PC-3 (cell line): ENCODE results near the gene HHATL. TPM values are rescaled to one million over a fixed set of nuclear protein-coding genes. Genes with fewer than 3 reads are reported as not detected.

Source experiments
- ATAC-seq: fragments of 200-7000 bp; cut with Tn5 transposase; 2 replicates; pipeline ENCODE4 v1.9.1; 2020; ENCODE audit warnings: mild to moderate bottlenecking, moderate library complexity
- BruUV-seq: library from RNA; stranded (reverse); fragments of 400-500 nt; replicated peaks from 2 replicates; lab custom pipeline; 2021; lab: Mats Ljungman, UMichigan
- CTCF ChIA-PET: fragments of 300-600 bp; sonication (Branson Sonifier 250); formaldehyde crosslinking; loops from one replicate; lab custom pipeline; 2022; ENCODE audit warnings: antibody characterized with exemption; lab: Charles Lee
- POLR2A ChIA-PET: fragments of 300-600 bp; sonication (Branson Sonifier 250); formaldehyde crosslinking; loops from one replicate; lab custom pipeline; 2022; ENCODE audit warnings: antibody characterized with exemption; ENCODE audit not compliant: unreplicated experiment; lab: Charles Lee
- DNase-seq: peaks from one replicate; pipeline ENCODE4 v3.0.0-alpha.2; 2015
- H2AFZ ChIP-seq: fragments of 300-600 bp; sonication (generic); 2 replicates; pipeline ENCODE4 v1.6.0; 2016; ENCODE audit warnings: antibody characterized with exemption, low read length
- H3F3A ChIP-seq: fragments of 300-600 bp; sonication (generic); one replicate; pipeline ENCODE4 v1.6.0; 2017; ENCODE audit warnings: antibody characterized with exemption, low read length, control low read depth, mild to moderate bottlenecking; ENCODE audit not compliant: unreplicated experiment
- H3K27ac ChIP-seq: fragments of 300-600 bp; sonication (generic); 2 replicates; pipeline ENCODE4 v1.5.1; 2016; ENCODE audit warnings: mild to moderate bottlenecking, low read length
- H3K27me3 ChIP-seq: fragments of 300-600 bp; sonication (generic); 2 replicates; pipeline ENCODE4 v1.6.1; 2016; ENCODE audit warnings: low read length, mixed read lengths
- H3K36me3 ChIP-seq: fragments of 300-600 bp; sonication (generic); 2 replicates; pipeline ENCODE4 v1.6.1; 2016; ENCODE audit warnings: low read depth, mixed run types, low read length, mixed read lengths
- H3K4me1 ChIP-seq: fragments of 300-600 bp; sonication (generic); 2 replicates; pipeline ENCODE4 v1.5.1; 2016; ENCODE audit warnings: low read length; ENCODE audit not compliant: insufficient read depth
- H3K4me2 ChIP-seq: fragments of 300-600 bp; sonication (generic); 2 replicates; pipeline ENCODE4 v1.6.0; 2016; ENCODE audit warnings: low read length
- H3K4me3 ChIP-seq: fragments of 300-600 bp; sonication (generic); 2 replicates; pipeline ENCODE4 v1.5.1; 2016; ENCODE audit warnings: mild to moderate bottlenecking, low read length, mixed read lengths
- H3K79me2 ChIP-seq: fragments of 300-600 bp; sonication (generic); 2 replicates; pipeline ENCODE4 v1.6.1; 2017; ENCODE audit warnings: low read length, mixed read lengths
- H3K9ac ChIP-seq: fragments of 300-600 bp; sonication (generic); 2 replicates; pipeline ENCODE4 v1.6.0; 2016; ENCODE audit warnings: mild to moderate bottlenecking, low read length
- H3K9me2 ChIP-seq: fragments of 300-600 bp; sonication (generic); replicated peaks from 2 replicates; pipeline ENCODE4 v1.6.1; 2016; ENCODE audit warnings: mixed run types, low read length, mixed read lengths
- H3K9me3 ChIP-seq: fragments of 300-600 bp; sonication (generic); 2 replicates; pipeline ENCODE4 v1.6.1; 2016; ENCODE audit warnings: low read length, mixed read lengths
- H4K20me1 ChIP-seq: fragments of 300-600 bp; sonication (generic); 2 replicates; pipeline ENCODE4 v1.6.1; 2016; ENCODE audit warnings: low read length, mixed read lengths
- CTCF ChIP-seq: fragments of 300-600 bp; sonication (generic); conservative IDR thresholded peaks from 2 replicates; pipeline ENCODE4 v1.5.1; 2017; ENCODE audit warnings: antibody characterized with exemption, low read depth, mild to moderate bottlenecking, low read length
- EZH2 ChIP-seq: fragments of 300-600 bp; sonication (generic); IDR thresholded peaks from one replicate; pipeline ENCODE4 v1.6.1; 2017; ENCODE audit warnings: antibody characterized with exemption, mild to moderate bottlenecking, low read length; ENCODE audit not compliant: unreplicated experiment
- EZH2phosphoT487 ChIP-seq: fragments of 300-600 bp; sonication (generic); IDR thresholded peaks from 2 replicates; pipeline ENCODE4 v1.6.1; 2018; ENCODE audit warnings: mild to moderate bottlenecking, antibody characterized with exemption, low read length, borderline replicate concordance
- intact Hi-C: fragments of 100-400 bp; cut with micrococcal nuclease; formaldehyde crosslinking; loops from 2 replicates; pipeline ENCODE4 v1.9.0; 2023
- total RNA-seq: library from RNA; depleted of rRNA; stranded (reverse); fragments of >200 nt; gene quantifications from 2 replicates; pipeline ENCODE4 v1.2.3, GENCODE V29; 2014

The HHATL gene
- total RNA-seq, 1 experiment from 2014 or later, result not detected

- no peak overlapping the region for H3K4me3 ChIP-seq
- POLR2A ChIA-PET, result no interaction called here
- H3K9ac ChIP-seq, result no peak overlapping the region
- H3K79me2 ChIP-seq, result no peaks in the 10 kb centered on the region
- intact Hi-C loops, result no loop called here
- TF ChIP-seq EZH2phosphoT487 (no peak), CTCF (no peak)
- no peaks in the 10 kb centered on the region for H3F3A ChIP-seq
- no peaks in the 10 kb centered on the region for H3K9me2 ChIP-seq
- no peaks in the 10 kb centered on the region for H3K27me3 ChIP-seq
- no peaks in the 10 kb centered on the region for H4K20me1 ChIP-seq
- no peak for ATAC-seq
- no peak for DNase-seq
- no peaks in the 10 kb centered on the region for H3K36me3 ChIP-seq
- H3K27ac ChIP-seq, result no peak overlapping the region
- CTCF ChIA-PET, result no interaction called here
- no peak overlapping the region for H3K4me2 ChIP-seq
- H2AFZ ChIP-seq, result no peak overlapping the region
- BruUV-seq, result no TSS peak
- H3K9me3 ChIP-seq, result no peaks in the 10 kb centered on the region
- H3K4me1 ChIP-seq, result no peaks in the 10 kb centered on the region
Observed at GRCh38 chr3:42728668-42729364, 26.2 kb upstream of the HHATL start.

GRCh38 chr3:42728056-42728455 is 25.5 kb upstream of the HHATL start:
- no peak overlapping the region for H3K4me2 ChIP-seq
- POLR2A ChIA-PET, result no interaction called here
- intact Hi-C loops, result no loop called here
- H3K9me3 ChIP-seq, result no peaks in the 10 kb centered on the region
- H3F3A ChIP-seq, result no peaks in the 10 kb centered on the region
- no peaks in the 10 kb centered on the region for H3K79me2 ChIP-seq
- H2AFZ ChIP-seq, result no peak overlapping the region
- H3K27me3 ChIP-seq, result no peaks in the 10 kb centered on the region
- no peak overlapping the region for H3K4me3 ChIP-seq
- no peaks in the 10 kb centered on the region for H3K36me3 ChIP-seq
- TF ChIP-seq EZH2, result no peak
- no peak for TF ChIP-seq EZH2phosphoT487
- no peak for TF ChIP-seq CTCF
- no peaks in the 10 kb centered on the region for H4K20me1 ChIP-seq
- BruUV-seq, result no TSS peak
- H3K27ac ChIP-seq, result no peak overlapping the region
- ATAC-seq (no peak), DNase-seq (no peak)
- CTCF ChIA-PET, result no interaction called here
- H3K9me2 ChIP-seq, result no peaks in the 10 kb centered on the region
- H3K4me1 ChIP-seq, result peaks cover 6% of the 10 kb centered on the region
- H3K9ac ChIP-seq, result no peak overlapping the region

GRCh38 chr3:42725454-42725853 is 22.9 kb upstream of the HHATL start:
- ChIA-PET CTCF (no interaction called here), POLR2A (interaction anchor here (0.6 kb wide), 1 partner anchor 1098 kb away, joined by 5 read pairs; no protein-coding TSS in a partner anchor)
- Histone ChIP-seq H3K4me1 (peaks cover 9% of the 10 kb centered on the region), H3K4me2 (no peak overlapping the region), H2AFZ (no peak overlapping the region), H4K20me1 (no peaks in the 10 kb centered on the region), H3K27ac (no peak overlapping the region), H3K36me3 (no peaks in the 10 kb centered on the region), H3F3A (no peaks in the 10 kb centered on the region), H3K4me3 (no peak overlapping the region), H3K9ac (no peak overlapping the region), H3K9me3 (no peaks in the 10 kb centered on the region), H3K79me2 (no peaks in the 10 kb centered on the region), H3K27me3 (no peaks in the 10 kb centered on the region), H3K9me2 (no peaks in the 10 kb centered on the region)
- DNase-seq (no peak), ATAC-seq (no peak)
- no TSS peak for BruUV-seq
- TF ChIP-seq EZH2phosphoT487, result no peak
- TF ChIP-seq CTCF, result no peak
- no peak for TF ChIP-seq EZH2
- intact Hi-C loops, result no loop called here
